HCT116 (cell line): ENCODE measurements around the gene ZNF558. TPM values are rescaled to one million over a fixed set of nuclear protein-coding genes. Genes with fewer than 3 reads are reported as not detected.

Experiments used
- ATAC-seq: fragments of 200-7000 bp; cut with Tn5 transposase; 2 replicates; pipeline ENCODE4 v1.9.1; 2020; ENCODE audit warnings: mild to moderate bottlenecking, moderate library complexity
- BruUV-seq: library from RNA; stranded (reverse); fragments of 400-500 nt; replicated peaks from 2 replicates; lab custom pipeline; 2021; lab: Mats Ljungman, UMichigan
- CTCF ChIA-PET: fragments of 300-600 bp; sonication (Branson Sonifier 250); formaldehyde crosslinking; loops from one replicate; lab custom pipeline; 2021; ENCODE audit warnings: antibody characterized with exemption; lab: Charles Lee
- POLR2A ChIA-PET: fragments of 300-600, 350-600 bp; sonication (Branson Sonifier 250); formaldehyde crosslinking; loops from one replicate; lab custom pipeline; 2021; ENCODE audit warnings: antibody characterized with exemption; lab: Charles Lee
- RAD21 ChIA-PET, 2 experiments: fragments of 300-600 bp; sonication (Branson Sonifier 250); formaldehyde crosslinking; loops; one replicate each; lab custom pipeline; 2023; ENCODE audit warnings: low total read pairs in 2 of 2; ENCODE audit not compliant: uncharacterized antibody in 2 of 2, unreplicated experiment in 2 of 2, low non-redundant PET in 1 of 2; lab: Charles Lee
- DNase-seq: peaks from one replicate; pipeline ENCODE4 v3.0.0-alpha.2; 2010; ENCODE audit warnings: low read depth, low spot score
- H2AFZ ChIP-seq: fragments of 200-600 bp; shearing (Covaris generic), sonication (generic); 2 replicates; pipeline ENCODE4 v1.6.1; 2017; ENCODE audit warnings: low read depth, mixed run types, mixed read lengths, antibody characterized with exemption, low read length; ENCODE audit not compliant: poor library complexity, severe bottlenecking
- H3K27ac ChIP-seq: 2 replicates; pipeline ENCODE4 v1.5.1; 2012; ENCODE audit warnings: low read depth, low read length
- H3K27me3 ChIP-seq: fragments of 200-600 bp; sonication (generic); 2 replicates; pipeline ENCODE4 v1.6.1; 2016; ENCODE audit warnings: mixed run types, low read length, mixed read lengths; ENCODE audit not compliant: insufficient read depth
- H3K36me3 ChIP-seq, 2 experiments: fragments of 200-500 bp in 1 of 2; fragments of 200-600 bp in 1 of 2; sonication (Bioruptor generic) in 1 of 2; sonication (generic) in 1 of 2; 2 replicates each; pipeline versions ENCODE4 v1.5.1 to v1.6.1; 2014 to 2016; ENCODE audit warnings: low read length in 2 of 2, inconsistent platforms in 1 of 2, mixed read lengths in 1 of 2, mixed run types in 1 of 2; ENCODE audit not compliant: insufficient read depth in 2 of 2, control insufficient read depth in 1 of 2
- H3K4me1 ChIP-seq, 2 experiments: fragments of 200-600 bp in 1 of 2; sonication (generic) in 1 of 2; 2 replicates each; pipeline versions ENCODE4 v1.5.1 to v1.6.1; 2012 to 2017; ENCODE audit warnings: low read length in 2 of 2, inconsistent platforms in 1 of 2, mild to moderate bottlenecking in 1 of 2, mixed read lengths in 1 of 2, mixed run types in 1 of 2, moderate library complexity in 1 of 2; ENCODE audit not compliant: insufficient read depth in 2 of 2, control insufficient read depth in 1 of 2
- H3K4me2 ChIP-seq: fragments of 200-600 bp; sonication (generic); 2 replicates; pipeline ENCODE4 v1.6.1; 2017; ENCODE audit warnings: mixed run types, low read length, mixed read lengths
- H3K4me3 ChIP-seq, 2 experiments: fragments of 200-600 bp in 1 of 2; sonication (generic) in 1 of 2; replicated peaks in 1 of 2; 2 replicates each; pipeline ENCODE4 v1.5.1; 2011 to 2016; ENCODE audit warnings: low read length in 2 of 2, control low read depth in 1 of 2, low read depth in 1 of 2, mild to moderate bottlenecking in 1 of 2, mixed read lengths in 1 of 2, mixed run types in 1 of 2
- H3K79me2 ChIP-seq: fragments of 200-600 bp; sonication (generic); 2 replicates; pipeline ENCODE4 v1.6.1; 2017; ENCODE audit warnings: mild to moderate bottlenecking, mixed run types, low read length, moderate library complexity, mixed read lengths; ENCODE audit not compliant: insufficient read depth
- H3K9ac ChIP-seq: fragments of 200-600 bp; sonication (generic); 2 replicates; pipeline ENCODE4 v1.6.1; 2016; ENCODE audit warnings: low read length, mixed read lengths
- H3K9me2 ChIP-seq: fragments of 200-600 bp; sonication (generic), shearing (Covaris generic); 2 replicates; pipeline ENCODE4 v1.6.1; 2017; ENCODE audit warnings: mixed run types, mild to moderate bottlenecking, moderate library complexity; ENCODE audit not compliant: insufficient read depth
- H3K9me3 ChIP-seq, 2 experiments: fragments of 200-500 bp in 1 of 2; fragments of 200-600 bp in 1 of 2; sonication (Bioruptor generic) in 1 of 2; sonication (generic) in 1 of 2; 2 replicates each; pipeline ENCODE4 v1.6.1; 2014 to 2017; ENCODE audit warnings: low read length in 2 of 2, mixed read lengths in 2 of 2, inconsistent platforms in 1 of 2, low read depth in 1 of 2, mild to moderate bottlenecking in 1 of 2, mixed run types in 1 of 2, moderate library complexity in 1 of 2; ENCODE audit not compliant: control insufficient read depth in 1 of 2, insufficient read depth in 1 of 2
- H4K20me1 ChIP-seq: fragments of 200-600 bp; sonication (generic), shearing (Covaris generic); 2 replicates; pipeline ENCODE4 v1.6.1; 2017; ENCODE audit warnings: mixed run types, mild to moderate bottlenecking, moderate library complexity; ENCODE audit not compliant: insufficient read depth
- CEBPB ChIP-seq: IDR thresholded peaks from 2 replicates; pipeline ENCODE4 v1.6.1; 2012; ENCODE audit warnings: low read depth
- FOSL1 ChIP-seq: IDR thresholded peaks from 2 replicates; pipeline ENCODE4 v1.6.1; 2012; ENCODE audit warnings: low read depth
- POLR2AphosphoS5 ChIP-seq: IDR thresholded peaks from 2 replicates; pipeline ENCODE4 v1.6.1; 2011; ENCODE audit warnings: mild to moderate bottlenecking, low read depth, low read length, moderate library complexity
- SIN3A ChIP-seq: IDR thresholded peaks from 2 replicates; pipeline ENCODE4 v1.6.1; 2012; ENCODE audit warnings: low read depth
- SRF ChIP-seq: IDR thresholded peaks from 2 replicates; pipeline ENCODE4 v1.6.1; 2012; ENCODE audit warnings: low read depth
- intact Hi-C: fragments of 100-400 bp; cut with micrococcal nuclease; formaldehyde crosslinking; loops from 2 replicates; pipeline ENCODE4 v1.10.0; 2022
- total RNA-seq: library from RNA; stranded (reverse); gene quantifications from one replicate; pipeline ENCODE4 v1.2.1, GENCODE V29; 2021; ENCODE audit not compliant: unreplicated experiment
- TF ChIP-seq, protein P1 (sequence below), 3 experiments: fragments of 200-600 bp in 1 of 3; sonication (generic) in 1 of 3; IDR thresholded peaks in 2 of 3; conservative IDR thresholded peaks in 1 of 3; 2 replicates each; pipeline ENCODE4 v1.5.1; 2012 to 2017; ENCODE audit warnings: low read depth in 2 of 3, low read length in 2 of 3, antibody characterized with exemption in 1 of 3, borderline replicate concordance in 1 of 3, control low read depth in 1 of 3, mild to moderate bottlenecking in 1 of 3, mixed read lengths in 1 of 3, mixed run types in 1 of 3, moderate library complexity in 1 of 3; ENCODE audit not compliant: insufficient read depth in 1 of 3
- TF ChIP-seq, protein P2 (sequence below): IDR thresholded peaks from 2 replicates; pipeline ENCODE4 v1.6.1; 2011; ENCODE audit warnings: mild to moderate bottlenecking, low read length, moderate library complexity; ENCODE audit not compliant: insufficient replicate concordance; ENCODE audit errors: extremely low read depth
- TF ChIP-seq, protein P3 (sequence below): IDR thresholded peaks from 2 replicates; pipeline ENCODE4 v1.6.1; 2012; ENCODE audit warnings: low read depth

The ZNF558 gene
- total RNA-seq, 1 experiment from 2014 or later, result 34.2 TPM

DNA sequence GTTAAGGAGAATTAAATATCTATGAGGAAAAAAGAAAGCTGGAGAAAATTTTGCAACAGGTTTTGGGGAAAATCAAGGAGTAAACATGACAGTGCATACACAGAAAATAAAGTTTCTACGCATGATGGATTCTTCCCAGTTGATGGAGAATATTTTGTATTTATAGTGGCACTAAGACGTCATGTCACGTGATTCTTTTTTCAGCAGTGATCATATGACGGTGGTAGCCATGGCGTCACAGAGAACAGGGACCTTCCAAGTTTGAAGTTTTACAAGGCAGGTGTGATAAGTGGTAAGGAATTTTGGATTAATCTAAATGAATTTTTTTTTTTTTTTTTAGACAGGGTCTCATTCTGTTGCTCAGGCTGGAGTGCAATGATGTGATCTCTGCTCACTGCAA lies 8.6 kb upstream of the ZNF558 start:
- BruUV-seq, result no TSS peak
- Histone ChIP-seq H3K27me3 (no peaks in the 10 kb centered on the region; the same call in 1 of the 2 replicates), H3K4me2 (no peak overlapping the region), H3K9me3 (no peaks in the 10 kb centered on the region), H3K4me3 (no peak overlapping the region), H4K20me1 (no peaks in the 10 kb centered on the region), H3K27ac (no peak overlapping the region), H3K4me1 (no peaks in the 10 kb centered on the region), H3K9ac (no peak overlapping the region), H3K36me3 (no peaks in the 10 kb centered on the region), H3K9me2 (no peaks in the 10 kb centered on the region), H3K79me2 (no peaks in the 10 kb centered on the region), H2AFZ (no peak overlapping the region)
- no peak for TF ChIP-seq SIN3A
- ChIA-PET POLR2A (no interaction called here), RAD21 (no interaction called here), CTCF (no interaction called here)
- no peak for ATAC-seq
- intact Hi-C loops, result no loop called here
- no peak for DNase-seq

DNA sequence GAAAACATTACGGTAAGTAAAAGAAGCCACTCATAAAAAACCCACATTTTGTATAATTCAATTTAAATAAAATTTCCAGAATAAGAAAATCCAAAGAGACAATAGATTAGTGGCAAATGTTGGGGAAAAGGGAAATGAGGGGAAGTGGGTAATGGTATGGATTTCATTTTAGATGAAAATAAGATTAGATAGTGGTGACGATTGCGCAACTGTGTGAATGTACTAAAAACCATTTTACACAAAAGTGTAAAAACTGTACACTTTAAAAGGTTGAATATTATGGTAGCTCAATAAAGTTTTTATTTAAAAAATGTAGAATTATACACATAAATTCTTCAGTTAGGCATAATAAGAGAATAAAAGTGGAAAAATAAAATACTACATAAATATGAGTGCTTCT lies 3.8 kb upstream of the ZNF558 start:
- no peak overlapping the region for H3K4me3 ChIP-seq
- H3K4me1 ChIP-seq, result peaks cover 5 to 19% of the 10 kb centered on the region in 2 experiments; a peak in 2 of 4 replicates
- no TSS peak for BruUV-seq
- ChIA-PET RAD21 (no interaction called here), CTCF (no interaction called here), POLR2A (no interaction called here)
- H4K20me1 ChIP-seq, result no peaks in the 10 kb centered on the region
- ATAC-seq (no peak), DNase-seq (no peak)
- H3K9me3 ChIP-seq, result no peaks in the 10 kb centered on the region
- no peak overlapping the region for H3K9ac ChIP-seq
- TF ChIP-seq POLR2AphosphoS5 (no peak), FOSL1 (no peak), SRF (no peak), CEBPB (peak; percentile 24; the same call in 1 of the 2 replicates)
- TF ChIP-seq, protein P1, sequence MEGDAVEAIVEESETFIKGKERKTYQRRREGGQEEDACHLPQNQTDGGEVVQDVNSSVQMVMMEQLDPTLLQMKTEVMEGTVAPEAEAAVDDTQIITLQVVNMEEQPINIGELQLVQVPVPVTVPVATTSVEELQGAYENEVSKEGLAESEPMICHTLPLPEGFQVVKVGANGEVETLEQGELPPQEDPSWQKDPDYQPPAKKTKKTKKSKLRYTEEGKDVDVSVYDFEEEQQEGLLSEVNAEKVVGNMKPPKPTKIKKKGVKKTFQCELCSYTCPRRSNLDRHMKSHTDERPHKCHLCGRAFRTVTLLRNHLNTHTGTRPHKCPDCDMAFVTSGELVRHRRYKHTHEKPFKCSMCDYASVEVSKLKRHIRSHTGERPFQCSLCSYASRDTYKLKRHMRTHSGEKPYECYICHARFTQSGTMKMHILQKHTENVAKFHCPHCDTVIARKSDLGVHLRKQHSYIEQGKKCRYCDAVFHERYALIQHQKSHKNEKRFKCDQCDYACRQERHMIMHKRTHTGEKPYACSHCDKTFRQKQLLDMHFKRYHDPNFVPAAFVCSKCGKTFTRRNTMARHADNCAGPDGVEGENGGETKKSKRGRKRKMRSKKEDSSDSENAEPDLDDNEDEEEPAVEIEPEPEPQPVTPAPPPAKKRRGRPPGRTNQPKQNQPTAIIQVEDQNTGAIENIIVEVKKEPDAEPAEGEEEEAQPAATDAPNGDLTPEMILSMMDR (IDR thresholded peaks at IDR 0.05 in 2 of 3, conservative IDR thresholded peaks at IDR 0.05 in 1 of 3; ENCODE audit: borderline replicate concordance in 1 of 3, insufficient read depth in 1 of 3, low read depth in 2 of 3, low read length in 2 of 3), result no peak
- TF ChIP-seq, protein P2, sequence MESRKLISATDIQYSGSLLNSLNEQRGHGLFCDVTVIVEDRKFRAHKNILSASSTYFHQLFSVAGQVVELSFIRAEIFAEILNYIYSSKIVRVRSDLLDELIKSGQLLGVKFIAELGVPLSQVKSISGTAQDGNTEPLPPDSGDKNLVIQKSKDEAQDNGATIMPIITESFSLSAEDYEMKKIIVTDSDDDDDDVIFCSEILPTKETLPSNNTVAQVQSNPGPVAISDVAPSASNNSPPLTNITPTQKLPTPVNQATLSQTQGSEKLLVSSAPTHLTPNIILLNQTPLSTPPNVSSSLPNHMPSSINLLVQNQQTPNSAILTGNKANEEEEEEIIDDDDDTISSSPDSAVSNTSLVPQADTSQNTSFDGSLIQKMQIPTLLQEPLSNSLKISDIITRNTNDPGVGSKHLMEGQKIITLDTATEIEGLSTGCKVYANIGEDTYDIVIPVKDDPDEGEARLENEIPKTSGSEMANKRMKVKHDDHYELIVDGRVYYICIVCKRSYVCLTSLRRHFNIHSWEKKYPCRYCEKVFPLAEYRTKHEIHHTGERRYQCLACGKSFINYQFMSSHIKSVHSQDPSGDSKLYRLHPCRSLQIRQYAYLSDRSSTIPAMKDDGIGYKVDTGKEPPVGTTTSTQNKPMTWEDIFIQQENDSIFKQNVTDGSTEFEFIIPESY, result no peak
- TF ChIP-seq, protein P3, sequence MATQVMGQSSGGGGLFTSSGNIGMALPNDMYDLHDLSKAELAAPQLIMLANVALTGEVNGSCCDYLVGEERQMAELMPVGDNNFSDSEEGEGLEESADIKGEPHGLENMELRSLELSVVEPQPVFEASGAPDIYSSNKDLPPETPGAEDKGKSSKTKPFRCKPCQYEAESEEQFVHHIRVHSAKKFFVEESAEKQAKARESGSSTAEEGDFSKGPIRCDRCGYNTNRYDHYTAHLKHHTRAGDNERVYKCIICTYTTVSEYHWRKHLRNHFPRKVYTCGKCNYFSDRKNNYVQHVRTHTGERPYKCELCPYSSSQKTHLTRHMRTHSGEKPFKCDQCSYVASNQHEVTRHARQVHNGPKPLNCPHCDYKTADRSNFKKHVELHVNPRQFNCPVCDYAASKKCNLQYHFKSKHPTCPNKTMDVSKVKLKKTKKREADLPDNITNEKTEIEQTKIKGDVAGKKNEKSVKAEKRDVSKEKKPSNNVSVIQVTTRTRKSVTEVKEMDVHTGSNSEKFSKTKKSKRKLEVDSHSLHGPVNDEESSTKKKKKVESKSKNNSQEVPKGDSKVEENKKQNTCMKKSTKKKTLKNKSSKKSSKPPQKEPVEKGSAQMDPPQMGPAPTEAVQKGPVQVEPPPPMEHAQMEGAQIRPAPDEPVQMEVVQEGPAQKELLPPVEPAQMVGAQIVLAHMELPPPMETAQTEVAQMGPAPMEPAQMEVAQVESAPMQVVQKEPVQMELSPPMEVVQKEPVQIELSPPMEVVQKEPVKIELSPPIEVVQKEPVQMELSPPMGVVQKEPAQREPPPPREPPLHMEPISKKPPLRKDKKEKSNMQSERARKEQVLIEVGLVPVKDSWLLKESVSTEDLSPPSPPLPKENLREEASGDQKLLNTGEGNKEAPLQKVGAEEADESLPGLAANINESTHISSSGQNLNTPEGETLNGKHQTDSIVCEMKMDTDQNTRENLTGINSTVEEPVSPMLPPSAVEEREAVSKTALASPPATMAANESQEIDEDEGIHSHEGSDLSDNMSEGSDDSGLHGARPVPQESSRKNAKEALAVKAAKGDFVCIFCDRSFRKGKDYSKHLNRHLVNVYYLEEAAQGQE, result no peak
- no peaks in the 10 kb centered on the region for H3K79me2 ChIP-seq
- intact Hi-C loops, result loop anchor here (10.0 kb wide), 2 partner anchors 149 to 179 kb away; partner anchors contain the start of gene MUC16
- H3K27ac ChIP-seq, result no peak overlapping the region
- no peaks in the 10 kb centered on the region for H3K36me3 ChIP-seq
- H3K9me2 ChIP-seq, result no peaks in the 10 kb centered on the region
- H2AFZ ChIP-seq, result no peak overlapping the region
- H3K4me2 ChIP-seq, result no peak overlapping the region
- no peaks in the 10 kb centered on the region for H3K27me3 ChIP-seq
